ENCODE data around the gene CABCOCO1. TPM values are rescaled to one million over a fixed set of nuclear protein-coding genes. Genes with fewer than 3 reads are reported as not detected.

CABCOCO1 gene
- total RNA-seq, 1 donor from 2014 or later: 0.19 TPM

GRCh38 chr10:61633665-61634064 lies 29.1 kb upstream of the CABCOCO1 start:
- DNase-seq (ENCODE audit: extremely low spot score, unreplicated experiment): no peak
- Mint-ChIP-seq H3K9me3 (ENCODE audit: unreplicated experiment) (no peaks in the 10 kb centered on the region), H3K27ac (ENCODE audit: unreplicated experiment) (peak overlapping the region; percentile 76), H3K36me3 (ENCODE audit: unreplicated experiment) (no peaks in the 10 kb centered on the region), H3K27me3 (ENCODE audit: unreplicated experiment) (no peaks in the 10 kb centered on the region), H3K4me1 (ENCODE audit: unreplicated experiment) (peaks cover 60% of the 10 kb centered on the region), H3K4me3 (ENCODE audit: unreplicated experiment) (peak overlapping the region; percentile 11)
- TF ChIP-seq, protein P1, sequence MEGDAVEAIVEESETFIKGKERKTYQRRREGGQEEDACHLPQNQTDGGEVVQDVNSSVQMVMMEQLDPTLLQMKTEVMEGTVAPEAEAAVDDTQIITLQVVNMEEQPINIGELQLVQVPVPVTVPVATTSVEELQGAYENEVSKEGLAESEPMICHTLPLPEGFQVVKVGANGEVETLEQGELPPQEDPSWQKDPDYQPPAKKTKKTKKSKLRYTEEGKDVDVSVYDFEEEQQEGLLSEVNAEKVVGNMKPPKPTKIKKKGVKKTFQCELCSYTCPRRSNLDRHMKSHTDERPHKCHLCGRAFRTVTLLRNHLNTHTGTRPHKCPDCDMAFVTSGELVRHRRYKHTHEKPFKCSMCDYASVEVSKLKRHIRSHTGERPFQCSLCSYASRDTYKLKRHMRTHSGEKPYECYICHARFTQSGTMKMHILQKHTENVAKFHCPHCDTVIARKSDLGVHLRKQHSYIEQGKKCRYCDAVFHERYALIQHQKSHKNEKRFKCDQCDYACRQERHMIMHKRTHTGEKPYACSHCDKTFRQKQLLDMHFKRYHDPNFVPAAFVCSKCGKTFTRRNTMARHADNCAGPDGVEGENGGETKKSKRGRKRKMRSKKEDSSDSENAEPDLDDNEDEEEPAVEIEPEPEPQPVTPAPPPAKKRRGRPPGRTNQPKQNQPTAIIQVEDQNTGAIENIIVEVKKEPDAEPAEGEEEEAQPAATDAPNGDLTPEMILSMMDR (IDR thresholded peaks at IDR 0.05): no peak

DNA sequence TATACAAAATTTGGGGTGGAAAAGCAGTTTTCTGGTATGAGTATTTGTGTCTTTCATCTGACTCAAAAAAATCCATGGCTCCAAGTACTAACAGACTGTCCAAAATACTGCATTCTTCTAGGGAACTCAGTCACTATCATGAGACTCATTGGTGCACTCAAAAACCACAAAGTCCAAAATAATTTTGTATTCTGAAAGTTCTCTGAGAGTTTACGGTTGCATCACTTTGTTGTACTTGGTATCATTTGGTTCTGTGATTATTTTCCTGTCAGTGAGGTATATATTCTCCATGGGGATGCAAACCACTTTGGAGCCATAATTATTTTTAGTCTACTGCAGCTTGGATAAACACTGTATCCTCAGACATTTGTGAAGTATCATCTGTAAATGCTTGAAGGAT lies 28.0 kb upstream of the CABCOCO1 start:
- no peak for DNase-seq (ENCODE audit: extremely low spot score, unreplicated experiment)
- Mint-ChIP-seq H3K4me3 (ENCODE audit: unreplicated experiment) (no peak overlapping the region), H3K4me1 (ENCODE audit: unreplicated experiment) (peaks cover 49% of the 10 kb centered on the region), H3K27me3 (ENCODE audit: unreplicated experiment) (no peaks in the 10 kb centered on the region), H3K36me3 (ENCODE audit: unreplicated experiment) (no peaks in the 10 kb centered on the region), H3K9me3 (ENCODE audit: unreplicated experiment) (no peaks in the 10 kb centered on the region), H3K27ac (ENCODE audit: unreplicated experiment) (peak overlapping the region; percentile 78)
- TF ChIP-seq, protein P1 (IDR thresholded peaks at IDR 0.05): no peak

DNA sequence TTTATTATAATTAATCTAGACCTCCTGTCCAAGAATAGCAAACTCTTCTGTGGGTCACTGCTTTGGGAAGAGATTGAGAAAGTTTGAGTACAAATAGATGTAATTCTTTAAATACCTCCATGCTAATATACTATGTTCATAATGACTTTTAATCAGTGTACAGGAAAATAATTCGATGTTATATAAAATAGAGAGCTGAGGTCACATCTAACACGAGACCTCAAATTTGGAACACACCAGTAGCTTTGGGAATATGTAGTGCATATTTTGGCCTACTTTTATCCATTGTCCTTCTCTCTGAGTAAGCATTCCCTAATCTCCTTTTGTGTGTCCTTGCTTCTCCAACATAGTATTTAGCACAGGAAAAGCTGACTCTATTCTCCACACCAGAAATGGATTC lies 27.3 kb upstream of the CABCOCO1 start:
- DNase-seq (ENCODE audit: extremely low spot score, unreplicated experiment): no peak
- Mint-ChIP-seq H3K4me1 (ENCODE audit: unreplicated experiment) (peaks cover 45% of the 10 kb centered on the region), H3K9me3 (ENCODE audit: unreplicated experiment) (no peaks in the 10 kb centered on the region), H3K27ac (ENCODE audit: unreplicated experiment) (peak overlapping the region; percentile 78), H3K36me3 (ENCODE audit: unreplicated experiment) (no peaks in the 10 kb centered on the region), H3K4me3 (ENCODE audit: unreplicated experiment) (no peak overlapping the region), H3K27me3 (ENCODE audit: unreplicated experiment) (no peaks in the 10 kb centered on the region)
- TF ChIP-seq, protein P1 (IDR thresholded peaks at IDR 0.05): no peak

GRCh38 chr10:61635932-61636331 lies 26.8 kb upstream of the CABCOCO1 start:
- Mint-ChIP-seq H3K27me3 (ENCODE audit: unreplicated experiment) (no peaks in the 10 kb centered on the region), H3K27ac (ENCODE audit: unreplicated experiment) (peak overlapping the region; percentile 78), H3K4me1 (ENCODE audit: unreplicated experiment) (peaks cover 41% of the 10 kb centered on the region), H3K4me3 (ENCODE audit: unreplicated experiment) (no peak overlapping the region), H3K36me3 (ENCODE audit: unreplicated experiment) (no peaks in the 10 kb centered on the region), H3K9me3 (ENCODE audit: unreplicated experiment) (no peaks in the 10 kb centered on the region)
- DNase-seq (ENCODE audit: extremely low spot score, unreplicated experiment): no peak
- TF ChIP-seq, protein P1 (IDR thresholded peaks at IDR 0.05): no peak

- no peak overlapping the region for H3K4me3 Mint-ChIP-seq (ENCODE audit: unreplicated experiment)
- H3K27ac Mint-ChIP-seq (ENCODE audit: unreplicated experiment): no peak overlapping the region
- no peaks in the 10 kb centered on the region for H3K36me3 Mint-ChIP-seq (ENCODE audit: unreplicated experiment)
- H3K27me3 Mint-ChIP-seq (ENCODE audit: unreplicated experiment): no peaks in the 10 kb centered on the region
- DNase-seq (ENCODE audit: extremely low spot score, unreplicated experiment): no peak
- TF ChIP-seq, protein P1 (IDR thresholded peaks at IDR 0.05): no peak
- peaks cover 27% of the 10 kb centered on the region for H3K4me1 Mint-ChIP-seq (ENCODE audit: unreplicated experiment)
- H3K9me3 Mint-ChIP-seq (ENCODE audit: unreplicated experiment): no peaks in the 10 kb centered on the region
Observed at GRCh38 chr10:61639952-61640351, 22.8 kb upstream of the CABCOCO1 start.
